Subcutaneous abdominal adipose tissue (tissue), 5 donors: ENCODE data around the gene HLA-DPA1.

Experiments
- H3K27ac ChIP-seq: one replicate; pipeline ENCODE4 v1.7.0; 2013; ENCODE audit warnings: low read depth, mild to moderate bottlenecking, inconsistent platforms, low read length, moderate library complexity
- H3K27me3 ChIP-seq, 5 donors: one replicate each; pipeline ENCODE4 v1.7.0; 2013; ENCODE audit warnings: low read length in 5 of 5, inconsistent platforms in 1 of 5; ENCODE audit not compliant: control insufficient read depth in 5 of 5, insufficient read depth in 4 of 5
- H3K36me3 ChIP-seq, 5 donors: one replicate each; pipeline ENCODE4 v1.7.0; 2013; ENCODE audit warnings: low read length in 5 of 5; ENCODE audit not compliant: control insufficient read depth in 5 of 5, insufficient read depth in 5 of 5
- H3K4me1 ChIP-seq, 5 donors: one replicate each; pipeline ENCODE4 v1.7.0; 2013; ENCODE audit warnings: low read length in 5 of 5, mild to moderate bottlenecking in 3 of 5, moderate library complexity in 1 of 5; ENCODE audit not compliant: control insufficient read depth in 5 of 5, insufficient read depth in 5 of 5
- H3K4me3 ChIP-seq, 5 donors: one replicate each; pipeline ENCODE4 v1.7.0; 2013; ENCODE audit warnings: low read length in 5 of 5, low read depth in 1 of 5
- H3K9ac ChIP-seq, 5 donors: one replicate each; pipeline ENCODE4 v1.7.0; 2013; ENCODE audit warnings: low read length in 5 of 5, mild to moderate bottlenecking in 4 of 5, moderate library complexity in 3 of 5
- H3K9me3 ChIP-seq, 5 donors: one replicate each; pipeline ENCODE4 v1.7.0; 2013; ENCODE audit warnings: low read length in 5 of 5; ENCODE audit not compliant: control insufficient read depth in 5 of 5
- donor health status: healthy.
- donor health status: healthy.
- donor health status: healthy.
- donor health status: healthy.
- donor health status: healthy.

The HLA-DPA1 gene

DNA sequence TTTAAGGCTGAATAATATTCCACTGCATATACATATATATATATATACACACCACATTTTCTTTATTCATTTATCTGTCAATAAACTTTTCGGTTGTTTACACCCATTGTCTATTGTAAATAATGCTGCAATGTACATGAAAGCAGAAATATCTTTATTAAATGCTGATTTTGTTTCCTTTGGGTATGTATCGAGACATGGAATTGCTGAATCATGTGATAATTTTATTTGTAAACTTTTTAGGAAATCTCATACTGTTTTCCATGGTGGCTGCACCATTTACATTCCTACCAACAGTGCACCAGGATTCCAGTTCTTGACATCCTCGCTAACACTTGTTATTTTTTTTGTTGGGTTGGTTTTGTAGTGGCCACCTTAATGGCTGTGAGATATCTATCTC lies 49.9 kb downstream of the HLA-DPA1 start:
- Histone ChIP-seq H3K4me1 (peaks cover 9 to 24% (median 15%) of the 10 kb centered on the region in 5 donors), H3K9ac (no peak overlapping the region), H3K36me3 (no peaks in the 10 kb centered on the region), H3K9me3 (no peaks in the 10 kb centered on the region), H3K4me3 (no peak overlapping the region), H3K27me3 (no peaks in the 10 kb centered on the region), H3K27ac (no peak overlapping the region)

DNA sequence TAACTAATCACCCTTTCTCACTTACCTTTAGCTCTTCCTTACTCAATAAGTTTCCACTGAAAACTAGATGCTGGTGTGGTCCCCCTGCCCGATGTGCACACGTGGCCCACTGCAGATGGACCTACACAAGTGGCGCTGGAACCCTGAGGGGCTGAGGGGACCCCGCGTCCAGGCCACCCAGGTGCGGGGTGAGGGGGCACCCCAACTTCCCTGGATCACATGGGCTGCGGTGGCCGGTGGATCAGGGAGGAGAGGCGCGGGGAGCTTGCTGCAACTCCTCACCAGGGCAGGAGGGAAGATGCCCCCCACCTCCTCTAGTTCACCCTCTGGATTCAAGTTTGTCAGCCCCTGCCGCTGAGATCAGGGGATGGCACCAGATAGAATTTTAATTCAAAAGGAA lies 51.5 kb downstream of the HLA-DPA1 start:
- Histone ChIP-seq H3K27ac (no peak overlapping the region), H3K4me3 (no peak overlapping the region), H3K9me3 (no peaks in the 10 kb centered on the region), H3K27me3 (peaks cover 0 to 3% (median 0%) of the 10 kb centered on the region in 5 donors), H3K9ac (no peak overlapping the region), H3K4me1 (peaks cover 9 to 35% (median 15%) of the 10 kb centered on the region in 5 donors), H3K36me3 (no peaks in the 10 kb centered on the region)

DNA sequence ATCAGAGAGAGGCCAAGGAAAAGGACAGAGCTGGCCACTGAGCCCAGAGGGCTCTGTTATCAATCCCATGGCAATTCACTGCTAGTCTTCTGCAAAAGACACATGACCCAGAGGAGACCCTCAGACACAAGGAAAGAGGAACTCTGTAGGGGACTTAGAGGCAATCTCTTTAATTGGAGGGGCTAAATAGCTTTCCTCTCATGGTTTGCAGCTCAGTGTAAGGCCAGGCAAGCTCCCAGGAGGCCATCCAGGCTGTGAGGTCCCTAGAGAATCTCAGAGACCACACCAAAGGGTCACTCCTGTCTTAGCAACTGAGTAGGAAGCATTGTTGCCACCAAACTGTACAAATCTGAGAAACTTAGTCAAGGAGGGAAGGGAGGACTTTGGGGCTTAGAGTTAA lies 54.1 kb downstream of the HLA-DPA1 start:
- Histone ChIP-seq H3K9ac (peak overlapping the region in 4 of 5 donors; percentile 16 to 56 (median 40)), H3K36me3 (no peaks in the 10 kb centered on the region), H3K4me3 (peak overlapping the region in 4 of 5 donors; percentile 6 to 66 (median 39)), H3K4me1 (peaks cover 9 to 48% (median 20%) of the 10 kb centered on the region in 5 donors), H3K9me3 (no peaks in the 10 kb centered on the region), H3K27me3 (peaks cover 0 to 6% (median 0%) of the 10 kb centered on the region in 5 donors), H3K27ac (peak overlapping the region; percentile 88)

DNA sequence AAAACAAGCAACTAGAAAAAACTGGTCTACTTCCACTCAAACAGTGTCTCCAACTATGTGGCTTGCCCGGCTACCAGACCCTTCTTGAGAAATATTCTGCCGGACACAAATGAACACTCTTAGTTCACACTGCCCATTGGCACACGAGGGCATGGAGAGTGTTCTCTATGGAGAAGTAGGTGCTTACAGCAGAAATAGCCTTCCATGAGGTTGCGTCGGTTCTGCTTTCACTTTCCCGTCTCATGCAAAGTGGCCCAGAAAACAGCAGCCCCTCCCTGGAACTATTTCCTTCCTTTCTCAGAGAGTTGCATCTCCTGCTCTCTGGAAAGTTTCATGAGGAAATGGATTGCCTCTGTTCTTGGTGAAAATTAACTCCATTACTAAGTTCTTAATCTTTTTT lies 54.5 kb downstream of the HLA-DPA1 start:
- H3K27me3 ChIP-seq: peaks cover 0 to 10% (median 0%) of the 10 kb centered on the region in 5 donors
- peaks cover 9 to 48% (median 20%) of the 10 kb centered on the region in 5 donors for H3K4me1 ChIP-seq
- peak overlapping the region in 4 of 5 donors; percentile 31 to 66 (median 42) for H3K4me3 ChIP-seq

GRCh38 chr6:33018418-33018817 lies 55.0 kb downstream of the HLA-DPA1 start:
- no peak overlapping the region for H3K4me3 ChIP-seq
- H3K9ac ChIP-seq: peak overlapping the region in 3 of 5 donors; percentile 25 to 59 (median 32)
- peaks cover 0 to 15% (median 0%) of the 10 kb centered on the region in 5 donors for H3K27me3 ChIP-seq
- H3K4me1 ChIP-seq: peaks cover 9 to 48% (median 20%) of the 10 kb centered on the region in 5 donors
- no peaks in the 10 kb centered on the region for H3K9me3 ChIP-seq
- peak overlapping the region; percentile 88 for H3K27ac ChIP-seq
- no peaks in the 10 kb centered on the region for H3K36me3 ChIP-seq

More for the DNA sequence above, 54.5 kb downstream of the HLA-DPA1 start:
- peak overlapping the region; percentile 88 for H3K27ac ChIP-seq
- H3K9me3 ChIP-seq: no peaks in the 10 kb centered on the region
- no peaks in the 10 kb centered on the region for H3K36me3 ChIP-seq
- H3K9ac ChIP-seq: peak overlapping the region in 4 of 5 donors; percentile 16 to 59 (median 28)

DNA sequence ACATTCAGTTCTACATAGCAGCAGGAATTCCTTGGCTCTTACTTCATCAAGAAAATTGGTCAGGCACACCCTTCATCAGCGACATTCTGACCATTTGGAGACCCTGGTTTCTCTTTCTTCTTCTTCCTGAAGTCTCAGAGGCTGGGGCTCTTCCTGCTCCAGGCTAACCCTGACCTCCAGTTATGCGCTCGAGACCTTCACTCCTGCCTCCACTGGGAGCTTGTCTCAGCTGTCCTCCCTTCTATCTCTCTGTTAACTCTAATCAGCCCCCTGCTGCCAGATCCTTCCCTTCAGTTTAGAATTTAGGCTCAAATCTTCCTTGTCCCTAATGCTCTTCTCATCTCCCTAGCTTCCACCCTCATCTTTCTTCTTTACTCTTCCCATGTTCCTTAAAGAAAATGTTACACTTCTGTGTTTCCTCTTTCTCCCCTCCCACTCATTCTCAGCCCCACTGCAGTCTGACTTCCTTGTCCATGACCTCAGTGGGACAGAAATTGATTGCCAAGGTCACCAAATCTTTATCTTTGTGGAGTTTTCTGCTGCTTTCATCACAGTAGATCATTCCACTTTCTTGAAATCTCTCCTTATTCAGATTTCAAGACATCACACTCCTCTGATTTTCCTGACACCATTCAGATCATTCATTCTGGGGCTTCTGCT lies 55.6 kb downstream of the HLA-DPA1 start:
- Histone ChIP-seq H3K9ac (peak overlapping the region in 1 of 5 donors; percentile 21), H3K4me3 (peak overlapping the region in 1 of 5 donors; percentile 19), H3K27me3 (peaks cover 0 to 15% (median 0%) of the 10 kb centered on the region in 5 donors), H3K36me3 (no peaks in the 10 kb centered on the region), H3K4me1 (peaks cover 9 to 48% (median 20%) of the 10 kb centered on the region in 5 donors), H3K27ac (peak overlapping the region; percentile 88), H3K9me3 (no peaks in the 10 kb centered on the region)

- Histone ChIP-seq H3K27ac (no peak overlapping the region), H3K36me3 (no peaks in the 10 kb centered on the region), H3K4me3 (no peak overlapping the region), H3K27me3 (peaks cover 0 to 15% (median 0%) of the 10 kb centered on the region in 5 donors), H3K9ac (no peak overlapping the region), H3K9me3 (no peaks in the 10 kb centered on the region), H3K4me1 (peaks cover 9 to 48% (median 20%) of the 10 kb centered on the region in 5 donors)
Measured at GRCh38 chr6:33017018-33017417, 56.4 kb downstream of the HLA-DPA1 start.

GRCh38 chr6:33015798-33016197 lies 57.7 kb downstream of the HLA-DPA1 start:
- no peak overlapping the region for H3K4me3 ChIP-seq
- peaks cover 9 to 48% (median 20%) of the 10 kb centered on the region in 5 donors for H3K4me1 ChIP-seq
- no peaks in the 10 kb centered on the region for H3K9me3 ChIP-seq
- H3K36me3 ChIP-seq: no peaks in the 10 kb centered on the region
- peaks cover 0 to 15% (median 0%) of the 10 kb centered on the region in 5 donors for H3K27me3 ChIP-seq
- H3K27ac ChIP-seq: no peak overlapping the region
- no peak overlapping the region for H3K9ac ChIP-seq

DNA sequence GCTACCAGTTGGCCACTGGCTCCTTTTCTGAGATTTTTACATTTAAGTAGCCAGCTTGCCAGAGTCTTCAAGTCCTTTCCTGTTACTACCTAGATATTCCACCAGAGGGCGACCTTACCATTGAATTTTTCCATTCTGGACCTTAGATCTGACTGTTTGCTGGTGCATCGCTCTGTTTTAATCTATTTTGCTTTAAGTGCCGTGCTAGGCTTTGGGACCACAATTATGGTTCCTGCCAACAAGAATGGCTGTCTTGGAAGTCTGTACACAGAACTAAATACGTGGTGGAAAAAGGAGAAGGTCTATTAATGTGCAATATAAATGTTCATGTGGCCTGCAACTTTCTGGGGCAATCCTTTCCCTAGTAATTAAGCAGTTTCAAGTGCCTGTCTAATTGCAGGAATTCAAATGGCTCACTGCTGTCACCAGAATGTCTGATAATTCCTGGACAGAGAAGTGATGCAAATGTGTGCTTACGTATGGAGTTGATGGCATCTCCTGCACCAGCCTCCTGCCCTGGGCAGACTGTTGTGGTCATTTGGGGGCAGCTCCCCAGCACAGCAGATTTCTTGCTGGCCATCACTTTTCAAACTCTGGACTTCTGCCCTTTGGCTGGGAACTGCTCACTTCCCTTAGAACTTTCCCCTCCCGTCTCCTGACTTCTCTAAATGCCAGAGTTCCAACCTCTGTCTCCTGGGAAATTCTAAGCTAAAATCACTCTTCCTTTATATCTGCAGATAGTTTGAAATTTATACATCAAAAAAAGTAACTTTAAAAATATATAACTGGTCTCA lies 58.4 kb downstream of the HLA-DPA1 start:
- peak overlapping the region in 1 of 5 donors; percentile 36 for H3K4me3 ChIP-seq
- no peak overlapping the region for H3K9ac ChIP-seq

More for the DNA sequence above, 58.4 kb downstream of the HLA-DPA1 start:
- Histone ChIP-seq H3K27me3 (peaks cover 0 to 17% (median 0%) of the 10 kb centered on the region in 5 donors), H3K27ac (no peak overlapping the region), H3K36me3 (no peaks in the 10 kb centered on the region), H3K4me1 (peaks cover 9 to 41% (median 16%) of the 10 kb centered on the region in 5 donors), H3K9me3 (no peaks in the 10 kb centered on the region)
